ENCODE measurements around the gene MAP2K4. TPM values are rescaled to one million over a fixed set of nuclear protein-coding genes. Genes with fewer than 3 reads are reported as not detected.

Gene MAP2K4
- total RNA-seq, 1 experiment from 2014 or later, result 46.1 TPM

- Mint-ChIP-seq H3K27me3 (ENCODE audit: low read depth) (no peaks in the 10 kb centered on the region), H3K4me3 (no peak overlapping the region), H3K27ac (peak overlapping the region; percentile 29 to 74 (median 30); a peak in 4 of 7 replicates), H3K36me3 (ENCODE audit: insufficient read depth in 1 of 3, low read depth in 3 of 3) (peaks cover 32 to 41% (median 37%) of the 10 kb centered on the region in 3 experiments; a peak in 6 of 7 replicates), H3K9me3 (no peaks in the 10 kb centered on the region; a peak in 1 of 5 replicates), H3K4me1 (peaks cover 16 to 18% of the 10 kb centered on the region in 2 experiments)
- H3K56ac ChIP-seq (ENCODE audit: insufficient read length, low read depth, low read length), result no peak overlapping the region
- H2BK5ac ChIP-seq (ENCODE audit: insufficient read length, low read length), result no peak overlapping the region
- H4K91ac ChIP-seq (ENCODE audit: insufficient read length, low read depth, low read length), result no peak overlapping the region
- no peaks in the 10 kb centered on the region for H3K79me1 ChIP-seq (ENCODE audit: insufficient read depth, low read depth, low read length, poor library complexity, severe bottlenecking)
- no peaks in the 10 kb centered on the region for H3K23me2 ChIP-seq (ENCODE audit: insufficient read length, low read depth, low read length, poor library complexity, severe bottlenecking)
- no peaks in the 10 kb centered on the region for H3K79me2 ChIP-seq (ENCODE audit: insufficient read depth, low read length)
- no peak overlapping the region for H2BK120ac ChIP-seq (ENCODE audit: low read depth, low read length, poor library complexity, severe bottlenecking)
- DNase-seq, result no peak
- H2AFZ ChIP-seq (ENCODE audit: low read length), result no peak overlapping the region
- H2BK20ac ChIP-seq (ENCODE audit: low read depth, low read length, poor library complexity, severe bottlenecking), result no peak overlapping the region
- no peaks in the 10 kb centered on the region for H4K20me1 ChIP-seq (ENCODE audit: control insufficient read depth, insufficient read depth, insufficient read length)
- H3K4ac ChIP-seq (ENCODE audit: low read depth, low read length), result no peak overlapping the region
- no peak overlapping the region for H2AK5ac ChIP-seq (ENCODE audit: insufficient read length, low read length)
- H4K5ac ChIP-seq (ENCODE audit: insufficient read length, low read depth, low read length), result no peak overlapping the region
- H4K8ac ChIP-seq (replicated peaks; ENCODE audit: insufficient read length, low read depth, low read length), result no peak overlapping the region
- no peak overlapping the region for H2BK15ac ChIP-seq (ENCODE audit: low read depth, low read length)
- H3K14ac ChIP-seq (ENCODE audit: insufficient read depth, low read length), result no peak overlapping the region
- H3K18ac ChIP-seq (ENCODE audit: insufficient read length, low read depth, low read length), result no peak overlapping the region
- no peak overlapping the region for H2BK12ac ChIP-seq (ENCODE audit: insufficient read length, low read depth, low read length)
- H3T11ph ChIP-seq (ENCODE audit: low read length), result no peak overlapping the region
- no peaks in the 10 kb centered on the region for H3K27me3 ChIP-seq (ENCODE audit: insufficient read depth, low read length)
- no peak overlapping the region for H3K9ac ChIP-seq (ENCODE audit: extremely low read depth, insufficient read length, low read length)
- H3K4me2 ChIP-seq (ENCODE audit: insufficient read depth, insufficient read length, low read length), result no peak overlapping the region
- H3K27ac ChIP-seq (ENCODE audit: insufficient read length, low read depth, low read length), result no peak overlapping the region
- no peak overlapping the region for H3K23ac ChIP-seq (ENCODE audit: insufficient read length, low read depth, low read length)
- H3K9me3 ChIP-seq (ENCODE audit: control insufficient read depth, low read depth, low read length), result no peaks in the 10 kb centered on the region
- TF ChIP-seq, protein P1, sequence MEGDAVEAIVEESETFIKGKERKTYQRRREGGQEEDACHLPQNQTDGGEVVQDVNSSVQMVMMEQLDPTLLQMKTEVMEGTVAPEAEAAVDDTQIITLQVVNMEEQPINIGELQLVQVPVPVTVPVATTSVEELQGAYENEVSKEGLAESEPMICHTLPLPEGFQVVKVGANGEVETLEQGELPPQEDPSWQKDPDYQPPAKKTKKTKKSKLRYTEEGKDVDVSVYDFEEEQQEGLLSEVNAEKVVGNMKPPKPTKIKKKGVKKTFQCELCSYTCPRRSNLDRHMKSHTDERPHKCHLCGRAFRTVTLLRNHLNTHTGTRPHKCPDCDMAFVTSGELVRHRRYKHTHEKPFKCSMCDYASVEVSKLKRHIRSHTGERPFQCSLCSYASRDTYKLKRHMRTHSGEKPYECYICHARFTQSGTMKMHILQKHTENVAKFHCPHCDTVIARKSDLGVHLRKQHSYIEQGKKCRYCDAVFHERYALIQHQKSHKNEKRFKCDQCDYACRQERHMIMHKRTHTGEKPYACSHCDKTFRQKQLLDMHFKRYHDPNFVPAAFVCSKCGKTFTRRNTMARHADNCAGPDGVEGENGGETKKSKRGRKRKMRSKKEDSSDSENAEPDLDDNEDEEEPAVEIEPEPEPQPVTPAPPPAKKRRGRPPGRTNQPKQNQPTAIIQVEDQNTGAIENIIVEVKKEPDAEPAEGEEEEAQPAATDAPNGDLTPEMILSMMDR (conservative IDR thresholded peaks at IDR 0.05), result no peak
- peaks cover 2% of the 10 kb centered on the region; the same call in 1 of the 2 replicates for H3K4me1 ChIP-seq (ENCODE audit: insufficient read depth, low read length)
- no CpG with 5 or more reads among the region's 4 CpGs for WGBS (ENCODE audit: extremely low coverage, insufficient read length, low lambda C conversion rate)
Measured at GRCh38 chr17:11981862-11982261, 38.8 kb upstream of the MAP2K4 start.

All from H9 (cell line).